Omental fat pad (tissue), 4 donors: ENCODE results near the gene AHNAK2. TPM values are rescaled to one million over a fixed set of nuclear protein-coding genes. Genes with fewer than 3 reads are reported as not detected.

Experiments used
- ATAC-seq: fragments of 150-250 bp; one replicate; pipeline ENCODE4 v1.9.1; 2016; ENCODE audit warnings: mild to moderate bottlenecking, moderate library complexity; ENCODE audit not compliant: low FRiP score
- DNase-seq: peaks from one replicate; pipeline ENCODE4 v3.0.0-alpha.2; 2019; ENCODE audit warnings: low spot score
- CTCF ChIP-seq, 3 donors: fragments of 450-650 bp; IDR thresholded peaks; one replicate each; pipeline ENCODE4 v1.5.1; 2016 to 2017; ENCODE audit warnings: antibody characterized with exemption in 3 of 3, mild to moderate bottlenecking in 3 of 3, moderate library complexity in 2 of 3
- total RNA-seq, 4 donors: library from RNA; depleted of rRNA; stranded (reverse); fragments of >200 nt; gene quantifications; one replicate each; pipeline ENCODE4 v1.1.0, GENCODE V29; 2016

Gene AHNAK2
- total RNA-seq, 4 donors from 2014 or later = 18.6 to 44.5 (median 34.2) TPM

GRCh38 chr14:104966981-104967385, 11.2 kb downstream of the AHNAK2 start:
- ATAC-seq = no peak
- TF ChIP-seq CTCF (IDR thresholded peaks at IDR 0.05) = no peak
- no peak for DNase-seq

- TF ChIP-seq CTCF (IDR thresholded peaks at IDR 0.05) = no peak
- no peak for ATAC-seq
- DNase-seq = no peak
These were observed 11.8 kb downstream of the AHNAK2 start for GRCh38 chr14:104966261-104966865.

- ATAC-seq (no peak), DNase-seq (no peak)
- TF ChIP-seq CTCF (IDR thresholded peaks at IDR 0.05) = no peak
These were observed 12.5 kb downstream of the AHNAK2 start for GRCh38 chr14:104965561-104966231.

GRCh38 chr14:104964546-104964945, 13.6 kb downstream of the AHNAK2 start:
- DNase-seq (no peak), ATAC-seq (no peak)
- no peak for TF ChIP-seq CTCF (IDR thresholded peaks at IDR 0.05)

- no peak for TF ChIP-seq CTCF (IDR thresholded peaks at IDR 0.05)
- ATAC-seq = no peak
- no peak for DNase-seq
These were observed 20.7 kb downstream of the AHNAK2 start for GRCh38 chr14:104957146-104958113.

GRCh38 chr14:104956290-104956890, 21.8 kb downstream of the AHNAK2 start:
- DNase-seq (no peak), ATAC-seq (no peak)
- no peak for TF ChIP-seq CTCF (IDR thresholded peaks at IDR 0.05)
